ENCODE measurements around the gene SPATA24.

Gene SPATA24

DNA sequence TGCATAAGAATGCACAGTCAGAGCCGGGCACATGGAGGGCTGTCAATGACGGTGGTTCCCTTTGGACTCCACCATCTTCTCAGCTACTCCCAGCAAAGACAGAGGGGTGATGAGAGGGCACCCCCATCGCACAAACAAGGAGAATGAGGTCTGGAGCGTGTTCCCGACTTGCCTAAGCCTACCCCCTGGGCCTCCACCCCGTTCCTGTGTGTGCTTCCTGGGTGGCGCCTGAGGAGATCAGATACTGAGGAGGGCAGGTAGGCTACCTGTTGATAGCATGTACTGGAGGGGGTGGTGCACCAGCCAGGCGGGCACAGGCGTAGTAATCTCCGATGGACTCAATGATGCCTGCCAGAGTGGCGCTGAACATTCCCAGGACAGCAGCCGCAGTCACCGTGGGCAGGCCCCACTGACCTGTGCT lies 24.9 kb downstream of the SPATA24 start:
- no peak overlapping the region for H3K4me3 ChIP-seq (ENCODE audit: low read depth, low read length)
- in situ Hi-C loops (cut with HindIII; ENCODE audit: low sequenced_read_pairs), result no loop called here
- TF ChIP-seq, protein P1, sequence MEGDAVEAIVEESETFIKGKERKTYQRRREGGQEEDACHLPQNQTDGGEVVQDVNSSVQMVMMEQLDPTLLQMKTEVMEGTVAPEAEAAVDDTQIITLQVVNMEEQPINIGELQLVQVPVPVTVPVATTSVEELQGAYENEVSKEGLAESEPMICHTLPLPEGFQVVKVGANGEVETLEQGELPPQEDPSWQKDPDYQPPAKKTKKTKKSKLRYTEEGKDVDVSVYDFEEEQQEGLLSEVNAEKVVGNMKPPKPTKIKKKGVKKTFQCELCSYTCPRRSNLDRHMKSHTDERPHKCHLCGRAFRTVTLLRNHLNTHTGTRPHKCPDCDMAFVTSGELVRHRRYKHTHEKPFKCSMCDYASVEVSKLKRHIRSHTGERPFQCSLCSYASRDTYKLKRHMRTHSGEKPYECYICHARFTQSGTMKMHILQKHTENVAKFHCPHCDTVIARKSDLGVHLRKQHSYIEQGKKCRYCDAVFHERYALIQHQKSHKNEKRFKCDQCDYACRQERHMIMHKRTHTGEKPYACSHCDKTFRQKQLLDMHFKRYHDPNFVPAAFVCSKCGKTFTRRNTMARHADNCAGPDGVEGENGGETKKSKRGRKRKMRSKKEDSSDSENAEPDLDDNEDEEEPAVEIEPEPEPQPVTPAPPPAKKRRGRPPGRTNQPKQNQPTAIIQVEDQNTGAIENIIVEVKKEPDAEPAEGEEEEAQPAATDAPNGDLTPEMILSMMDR (IDR thresholded peaks at IDR 0.05; ENCODE audit: low read depth, low read length, missing control alignments), result no peak
- no peak for DNase-seq (ENCODE audit: low read depth)

- in situ Hi-C loops (cut with HindIII; ENCODE audit: low sequenced_read_pairs), result no loop called here
- TF ChIP-seq, protein P1 (IDR thresholded peaks at IDR 0.05; ENCODE audit: low read depth, low read length, missing control alignments), result no peak
- H3K4me3 ChIP-seq (ENCODE audit: low read depth, low read length), result no peak overlapping the region
- no peak for DNase-seq (ENCODE audit: low read depth)
Measured at GRCh38 chr5:139378101-139378825, 25.6 kb downstream of the SPATA24 start.

DNA sequence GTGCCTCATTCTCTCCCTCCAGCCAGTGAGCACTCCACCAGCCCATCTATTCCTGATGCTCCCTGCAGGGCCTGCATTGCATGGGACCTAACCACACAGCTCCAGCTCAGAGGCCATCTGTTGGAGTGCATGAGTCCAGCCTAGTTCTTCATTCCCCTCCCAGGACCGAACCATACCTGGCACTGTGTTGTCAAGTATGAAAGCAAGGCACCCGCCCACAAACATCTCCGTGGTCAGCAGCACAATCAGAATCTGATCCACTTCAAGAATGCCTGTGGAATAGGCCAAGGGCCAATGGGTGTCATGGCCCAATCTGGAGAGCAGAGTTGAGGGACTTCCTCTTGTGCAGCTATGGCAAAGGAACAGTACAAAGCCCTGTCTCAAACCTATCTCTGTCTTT lies 26.7 kb downstream of the SPATA24 start:
- DNase-seq (ENCODE audit: low read depth), result no peak
- TF ChIP-seq, protein P1 (IDR thresholded peaks at IDR 0.05; ENCODE audit: low read depth, low read length, missing control alignments), result no peak
- in situ Hi-C loops (cut with HindIII; ENCODE audit: low sequenced_read_pairs), result no loop called here
- no peak overlapping the region for H3K4me3 ChIP-seq (ENCODE audit: low read depth, low read length)

DNA sequence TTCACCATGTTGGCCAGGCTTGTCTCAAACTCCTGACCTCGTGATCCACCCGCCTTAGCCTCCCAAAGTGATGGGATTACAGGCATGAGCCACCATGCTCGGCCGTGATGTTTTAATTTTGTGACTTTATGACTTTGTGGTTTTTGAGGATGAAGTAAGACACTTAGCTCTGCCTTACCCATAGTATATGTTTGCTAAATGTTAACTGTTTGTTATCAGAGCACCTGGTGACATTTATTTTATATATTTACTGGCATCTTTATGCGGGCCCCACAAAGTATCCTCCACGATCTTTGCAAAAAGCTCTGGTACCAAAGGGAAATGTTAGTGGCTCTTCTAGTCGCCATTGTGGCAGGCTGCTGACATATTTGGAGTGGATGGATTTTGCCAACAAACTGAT lies 27.5 kb downstream of the SPATA24 start:
- no peak for DNase-seq (ENCODE audit: low read depth)
- in situ Hi-C loops (cut with HindIII; ENCODE audit: low sequenced_read_pairs), result no loop called here
- TF ChIP-seq, protein P1 (IDR thresholded peaks at IDR 0.05; ENCODE audit: low read depth, low read length, missing control alignments), result no peak
- H3K4me3 ChIP-seq (ENCODE audit: low read depth, low read length), result no peak overlapping the region

DNA sequence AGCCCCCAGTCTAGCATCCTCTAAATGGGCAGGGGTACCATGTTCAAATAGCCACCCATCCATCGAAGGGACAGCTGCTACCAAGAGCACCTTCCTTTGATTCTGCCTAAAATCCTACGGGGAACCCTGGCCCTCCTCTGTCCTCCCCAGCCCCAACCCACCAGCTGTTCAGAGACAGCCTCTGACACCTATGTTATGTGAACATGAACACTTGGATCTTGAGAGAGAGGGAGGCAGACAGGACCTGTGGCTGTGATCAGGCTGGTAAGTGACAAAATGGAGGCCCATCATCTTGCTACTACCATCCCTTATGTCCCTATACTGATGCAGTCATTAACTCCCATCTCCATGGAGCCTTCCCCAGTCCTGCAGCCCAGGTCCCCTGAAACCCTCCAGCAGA lies 29.0 kb downstream of the SPATA24 start:
- DNase-seq (ENCODE audit: low read depth), result no peak
- in situ Hi-C loops (cut with HindIII; ENCODE audit: low sequenced_read_pairs), result no loop called here
- H3K4me3 ChIP-seq (ENCODE audit: low read depth, low read length), result no peak overlapping the region
- TF ChIP-seq, protein P1 (IDR thresholded peaks at IDR 0.05; ENCODE audit: low read depth, low read length, missing control alignments), result no peak

DNA sequence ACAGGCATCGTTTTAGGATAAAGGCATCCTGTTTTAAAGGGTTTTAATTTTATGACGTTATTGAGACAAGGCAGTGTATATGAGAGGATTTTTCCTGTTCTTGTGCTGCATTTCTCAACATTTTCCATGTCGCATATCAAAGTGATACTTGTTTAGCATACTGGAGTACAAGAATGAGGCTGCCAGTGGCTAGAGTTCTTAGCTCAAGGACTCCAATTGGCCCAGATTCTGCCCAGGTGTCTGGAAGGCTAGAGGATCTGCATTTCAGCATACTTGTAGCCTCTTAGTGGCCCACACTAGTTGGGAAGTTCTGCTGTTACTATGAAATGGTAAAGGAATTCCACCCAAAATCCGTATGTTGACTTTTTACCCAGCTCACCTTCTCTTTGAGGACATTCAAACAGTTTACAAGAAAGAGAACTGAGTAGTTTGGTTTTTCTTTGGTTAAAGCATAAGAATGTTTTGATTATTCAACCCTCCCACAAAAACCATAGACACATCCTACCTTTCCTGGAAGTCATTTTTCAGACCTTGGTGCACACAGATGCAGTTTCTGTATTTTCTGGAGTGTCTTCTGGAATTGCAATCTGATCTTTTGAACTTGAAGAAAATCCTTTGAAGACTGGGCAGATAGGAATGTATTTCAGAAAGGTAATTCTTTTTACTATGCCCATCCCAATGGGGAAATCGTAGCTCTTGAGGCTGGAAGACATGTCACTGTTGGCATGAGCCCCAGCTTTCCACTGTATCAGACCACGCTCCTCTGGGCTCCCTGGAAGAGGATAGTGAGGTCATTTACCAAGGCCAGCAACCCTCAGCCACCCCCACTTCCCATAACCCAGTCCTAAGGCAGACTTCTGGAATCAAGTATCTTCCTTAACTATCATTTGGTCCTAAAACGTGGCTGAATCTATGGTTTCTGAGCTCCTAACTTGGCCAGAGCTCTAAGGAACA lies 32.1 kb downstream of the SPATA24 start:
- peak; percentile 26 for DNase-seq (ENCODE audit: low read depth)
- no peak overlapping the region for H3K4me3 ChIP-seq (ENCODE audit: low read depth, low read length)
- TF ChIP-seq, protein P1 (IDR thresholded peaks at IDR 0.05; ENCODE audit: low read depth, low read length, missing control alignments), result no peak
- in situ Hi-C loops (cut with HindIII; ENCODE audit: low sequenced_read_pairs), result no loop called here

All from astrocyte of the cerebellum (primary cell).